Activated CD4-positive, alpha-beta T cell treated with anti-CD3 and anti-CD28 coated beads, Interleukin-2, amount 10 ng/mL, durations not matched to agents 7 days and 5 days (primary cell): ENCODE results near the gene NAT16. TPM values are rescaled to one million over a fixed set of nuclear protein-coding genes. Genes with fewer than 3 reads are reported as not detected.
A peak's percentile ranks its signal among the peaks of the same experiment; 100 is the strongest.
"Not testable (repeated sequence)": the region's sequence is repeated elsewhere in the genome, so short reads cannot be mapped to it uniquely, and the experiment has no call there.

Experiments used
- CTCF ChIA-PET: fragments of 350-600 bp; sonication (Branson Sonifier 250); formaldehyde crosslinking; loops from one replicate; lab custom pipeline; 2021; ENCODE audit warnings: antibody characterized with exemption; lab: Charles Lee
- POLR2A ChIA-PET: fragments of 350-600 bp; sonication (Branson Sonifier 250); formaldehyde crosslinking; loops from one replicate; lab custom pipeline; 2021; ENCODE audit warnings: antibody characterized with exemption; lab: Charles Lee
- DNase-seq: peaks from one replicate; pipeline ENCODE4 v3.0.0-alpha.2; 2020
- H3K27ac Mint-ChIP-seq: one replicate; pipeline ENCODE4 v1.8.0; 2021; ENCODE audit warnings: mild to moderate bottlenecking, moderate library complexity, mixed read lengths
- H3K27me3 Mint-ChIP-seq: one replicate; pipeline ENCODE4 v1.8.0; 2021; ENCODE audit warnings: mixed read lengths
- H3K36me3 Mint-ChIP-seq: one replicate; pipeline ENCODE4 v1.8.0; 2021; ENCODE audit warnings: low read depth, mixed read lengths
- H3K4me1 Mint-ChIP-seq: one replicate; pipeline ENCODE4 v1.8.0; 2021; ENCODE audit warnings: mixed read lengths
- H3K4me3 Mint-ChIP-seq: one replicate; pipeline ENCODE4 v1.8.0; 2021; ENCODE audit warnings: mild to moderate bottlenecking, moderate library complexity, mixed read lengths
- H3K9me3 Mint-ChIP-seq: one replicate; pipeline ENCODE4 v1.8.0; 2021; ENCODE audit warnings: mixed read lengths
- total RNA-seq, 2 experiments: library from RNA; stranded (reverse); gene quantifications; one replicate each; pipeline ENCODE4 v1.2.3, GENCODE V29; 2021

NAT16 gene
- total RNA-seq, 2 experiments from 2014 or later: not detected

DNA sequence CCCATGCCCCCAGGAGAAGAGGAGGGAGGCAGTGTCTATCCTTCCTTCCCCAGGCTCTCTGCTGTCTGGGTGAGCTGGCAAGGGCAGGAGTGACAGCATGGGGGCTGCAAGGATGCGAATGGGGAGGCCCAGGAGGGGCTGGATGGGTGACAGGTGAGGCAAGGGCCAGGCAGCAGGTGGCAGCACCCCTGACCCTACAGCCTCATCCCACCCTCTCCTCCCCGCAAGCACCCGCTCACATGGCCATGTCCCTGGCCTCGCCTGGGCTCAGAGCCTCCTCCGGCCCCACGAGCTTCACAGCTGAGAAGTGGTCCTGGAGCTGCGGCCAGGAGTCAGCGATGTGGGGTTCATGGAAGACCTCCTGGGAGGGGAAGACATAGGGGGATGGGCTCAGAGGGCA is 31.9 kb upstream of the NAT16 start:
- H3K9me3 Mint-ChIP-seq: no peaks in the 10 kb centered on the region
- H3K36me3 Mint-ChIP-seq: peaks cover 14% of the 10 kb centered on the region
- H3K27me3 Mint-ChIP-seq: no peaks in the 10 kb centered on the region
- ChIA-PET CTCF (no interaction called here), POLR2A (no interaction called here)
- peaks cover 13% of the 10 kb centered on the region for H3K4me1 Mint-ChIP-seq
- DNase-seq: no peak
- H3K4me3 Mint-ChIP-seq: no peak overlapping the region
- no peak overlapping the region for H3K27ac Mint-ChIP-seq

GRCh38 chr7:101211501-101211900 is 31.4 kb upstream of the NAT16 start:
- DNase-seq: no peak
- H3K4me3 Mint-ChIP-seq: no peak overlapping the region
- peaks cover 12% of the 10 kb centered on the region for H3K36me3 Mint-ChIP-seq
- no peaks in the 10 kb centered on the region for H3K27me3 Mint-ChIP-seq
- peaks cover 10% of the 10 kb centered on the region for H3K4me1 Mint-ChIP-seq
- H3K9me3 Mint-ChIP-seq: no peaks in the 10 kb centered on the region
- CTCF ChIA-PET: no interaction called here
- POLR2A ChIA-PET: no interaction called here
- no peak overlapping the region for H3K27ac Mint-ChIP-seq

GRCh38 chr7:101210143-101210542 is 30.1 kb upstream of the NAT16 start:
- ChIA-PET POLR2A (no interaction called here), CTCF (no interaction called here)
- Mint-ChIP-seq H3K4me3 (no peak overlapping the region), H3K36me3 (peaks cover 10% of the 10 kb centered on the region), H3K27me3 (no peaks in the 10 kb centered on the region), H3K9me3 (no peaks in the 10 kb centered on the region), H3K27ac (no peak overlapping the region), H3K4me1 (no peaks in the 10 kb centered on the region)
- DNase-seq: no peak

DNA sequence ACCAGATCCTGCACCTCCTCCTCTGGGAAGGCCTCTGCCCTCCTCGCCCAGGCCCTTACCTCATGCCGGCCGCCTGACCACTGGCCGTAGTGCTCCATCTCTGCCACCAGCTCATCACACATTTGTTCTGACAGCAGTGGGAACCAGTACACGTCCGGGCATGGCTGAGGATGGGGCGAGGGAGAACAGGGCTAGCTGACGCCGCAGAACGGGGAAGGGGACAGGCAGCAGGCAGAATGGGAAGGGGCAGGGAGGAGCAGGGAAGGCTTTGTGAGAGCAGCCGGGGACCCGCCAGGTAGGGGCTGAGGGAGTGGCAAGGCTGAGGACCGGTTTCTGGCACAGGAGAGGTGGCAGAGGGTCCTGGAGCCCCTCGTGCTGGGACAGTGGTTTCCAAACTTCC is 28.7 kb upstream of the NAT16 start:
- Mint-ChIP-seq H3K36me3 (peaks cover 10% of the 10 kb centered on the region), H3K27ac (no peak overlapping the region)
- POLR2A ChIA-PET: no interaction called here

DNA sequence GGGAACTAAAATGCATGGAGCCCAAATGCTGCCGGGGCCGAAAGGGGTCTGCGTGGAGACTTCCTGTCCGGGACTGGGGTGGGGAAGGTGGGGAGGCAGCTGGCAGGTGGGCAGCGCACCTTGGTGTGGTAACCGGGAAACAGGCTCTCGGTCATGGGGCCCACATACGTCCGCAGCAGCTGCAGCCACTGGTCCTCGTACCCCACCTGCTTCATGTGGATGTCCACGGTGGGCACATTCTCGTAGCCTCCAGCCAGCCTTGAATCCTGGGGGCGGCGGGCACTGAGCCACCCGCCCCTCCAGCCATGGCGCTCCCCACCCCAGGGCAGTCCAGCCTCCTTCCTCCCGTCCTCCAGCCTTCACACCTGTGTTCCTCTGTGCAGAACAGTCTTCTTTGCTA is 27.4 kb upstream of the NAT16 start:
- POLR2A ChIA-PET: no interaction called here

More for the DNA sequence above, 28.7 kb upstream of the NAT16 start:
- Mint-ChIP-seq H3K4me3 (no peak overlapping the region), H3K4me1 (peaks cover 3% of the 10 kb centered on the region), H3K27me3 (peaks cover under 1% of the 10 kb centered on the region), H3K9me3 (no peaks in the 10 kb centered on the region)
- no peak for DNase-seq
- CTCF ChIA-PET: interaction anchor here (0.6 kb wide), 3 partner anchors 65 to 1004 kb away, joined by 3 to 4 read pairs (median 4); no protein-coding TSS in a partner anchor

DNA sequence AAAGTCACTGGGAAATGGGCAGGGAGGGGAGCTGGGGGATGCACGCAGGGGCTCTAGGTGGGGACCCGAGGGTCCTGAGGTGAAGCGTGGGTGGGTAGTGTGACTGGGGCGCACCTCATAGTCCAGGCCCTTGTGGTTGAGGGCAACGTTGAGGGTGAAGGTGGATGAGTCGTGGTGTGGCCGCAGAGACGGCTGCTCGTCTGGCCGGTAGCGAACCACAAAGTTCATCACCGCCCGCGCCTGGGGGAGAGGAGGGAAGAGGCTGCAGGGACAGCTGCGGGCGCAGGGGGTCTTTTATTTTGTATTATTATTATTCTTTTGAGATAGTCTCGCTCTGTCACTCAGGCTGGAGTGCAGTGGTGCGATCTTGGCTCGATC is 26.6 kb upstream of the NAT16 start:
- DNase-seq: no peak
- Mint-ChIP-seq H3K4me1 (peaks cover 3% of the 10 kb centered on the region), H3K27me3 (peaks cover 17% of the 10 kb centered on the region), H3K4me3 (no peak overlapping the region), H3K9me3 (no peaks in the 10 kb centered on the region), H3K27ac (no peak overlapping the region), H3K36me3 (peaks cover 10% of the 10 kb centered on the region)
- POLR2A ChIA-PET: no interaction called here
- CTCF ChIA-PET: interaction anchor here (0.9 to 3.8 kb wide), 2 partner anchors 11 to 14 kb away, joined by 3 to 16 read pairs; partner anchors contain the start of genes PLOD3 and ZNHIT1

More for the DNA sequence above, 27.4 kb upstream of the NAT16 start:
- H3K4me3 Mint-ChIP-seq: no peak overlapping the region
- H3K4me1 Mint-ChIP-seq: peaks cover 3% of the 10 kb centered on the region
- CTCF ChIA-PET: interaction anchor here (0.9 to 3.8 kb wide), 3 partner anchors 10 to 75 kb away, joined by 3 to 16 read pairs (median 3); partner anchors contain the start of genes PLOD3 and ZNHIT1
- no peak overlapping the region for H3K27ac Mint-ChIP-seq
- H3K27me3 Mint-ChIP-seq: peaks cover 11% of the 10 kb centered on the region
- peaks cover 10% of the 10 kb centered on the region for H3K36me3 Mint-ChIP-seq
- no peak for DNase-seq
- H3K9me3 Mint-ChIP-seq: no peaks in the 10 kb centered on the region

GRCh38 chr7:101205901-101206664 is 26.0 kb upstream of the NAT16 start:
- Mint-ChIP-seq H3K4me3 (no peak overlapping the region), H3K36me3 (peaks cover 10% of the 10 kb centered on the region), H3K4me1 (peaks cover 5% of the 10 kb centered on the region), H3K9me3 (no peaks in the 10 kb centered on the region), H3K27me3 (peaks cover 22% of the 10 kb centered on the region), H3K27ac (no peak overlapping the region)
- POLR2A ChIA-PET: no interaction called here
- CTCF ChIA-PET: interaction anchor here (0.9 to 3.8 kb wide), 3 partner anchors 12 to 38 kb away, joined by 3 to 16 read pairs (median 4); partner anchors contain the start of genes PLOD3 and ZNHIT1
- DNase-seq: no peak

DNA sequence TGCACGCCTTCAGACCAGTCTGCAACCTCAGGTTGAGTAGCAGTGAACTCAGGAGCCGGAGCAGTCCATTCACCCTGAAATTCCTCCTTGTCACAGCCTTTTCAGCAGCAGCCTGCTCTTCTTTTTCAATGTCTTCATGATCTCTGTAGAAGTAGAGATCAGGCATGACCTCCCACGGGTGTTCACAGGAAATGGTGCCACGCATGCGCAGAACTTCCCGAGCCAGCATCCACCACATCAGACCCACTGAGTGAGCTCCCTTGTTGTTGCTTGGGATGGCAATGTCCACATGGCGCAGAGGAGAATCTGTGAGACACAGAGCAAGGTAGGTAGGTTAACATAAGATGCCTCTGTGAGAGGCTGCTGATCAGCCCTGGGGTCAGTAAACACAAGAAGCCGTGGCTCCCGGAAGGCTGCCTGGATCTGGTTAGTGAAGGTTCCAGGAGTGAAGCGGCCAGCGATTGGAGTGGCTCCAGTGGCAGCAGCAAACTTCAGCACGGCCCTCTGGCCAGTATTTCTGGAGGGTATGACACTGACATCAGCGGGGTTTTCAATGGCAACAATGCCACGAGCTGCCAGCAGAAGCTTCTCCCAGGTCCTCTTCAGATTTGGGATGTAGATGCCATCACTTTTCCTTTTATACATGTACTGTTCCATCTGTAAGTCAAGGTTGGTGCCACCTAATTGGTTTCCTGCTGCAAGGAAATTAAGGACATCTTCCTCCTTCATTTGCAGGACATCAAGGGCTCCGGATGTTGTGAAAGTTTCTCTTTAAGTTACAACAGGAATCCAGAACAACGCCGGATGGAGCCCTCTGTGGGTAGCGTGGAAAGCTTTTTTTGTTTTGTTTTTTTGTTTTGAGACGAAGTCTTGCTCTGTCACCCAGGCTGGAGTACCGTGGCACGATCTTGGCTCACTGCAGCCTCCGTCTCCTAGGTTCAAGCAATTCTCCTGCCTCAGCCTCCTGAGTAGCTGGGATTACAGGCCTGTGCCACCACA is 23.9 kb upstream of the NAT16 start:
- H3K4me3 Mint-ChIP-seq: peak overlapping the region; percentile 1
- CTCF ChIA-PET: interaction anchor here (0.9 to 3.4 kb wide), 3 partner anchors 11 to 41 kb away, joined by 3 to 14 read pairs (median 3); no protein-coding TSS in a partner anchor
- H3K36me3 Mint-ChIP-seq, H3K9me3 Mint-ChIP-seq, POLR2A ChIA-PET: not testable (repeated sequence)
- peaks cover 11% of the 10 kb centered on the region for H3K4me1 Mint-ChIP-seq
- H3K27me3 Mint-ChIP-seq: peaks cover 32% of the 10 kb centered on the region
- DNase-seq: peak; percentile 14
- peak overlapping the region; percentile 58 for H3K27ac Mint-ChIP-seq

- DNase-seq: no peak
- Mint-ChIP-seq H3K27ac (no peak overlapping the region), H3K27me3 (peaks cover 34% of the 10 kb centered on the region), H3K4me1 (peaks cover 11% of the 10 kb centered on the region), H3K36me3 (peaks cover 2% of the 10 kb centered on the region), H3K4me3 (no peak overlapping the region), H3K9me3 (no peaks in the 10 kb centered on the region)
- CTCF ChIA-PET: interaction anchor here (3.4 kb wide), 1 partner anchor 10 kb away, joined by 14 read pairs; no protein-coding TSS in a partner anchor
- POLR2A ChIA-PET: no interaction called here
Measured at GRCh38 chr7:101202603-101202918, 22.5 kb upstream of the NAT16 start.

DNA sequence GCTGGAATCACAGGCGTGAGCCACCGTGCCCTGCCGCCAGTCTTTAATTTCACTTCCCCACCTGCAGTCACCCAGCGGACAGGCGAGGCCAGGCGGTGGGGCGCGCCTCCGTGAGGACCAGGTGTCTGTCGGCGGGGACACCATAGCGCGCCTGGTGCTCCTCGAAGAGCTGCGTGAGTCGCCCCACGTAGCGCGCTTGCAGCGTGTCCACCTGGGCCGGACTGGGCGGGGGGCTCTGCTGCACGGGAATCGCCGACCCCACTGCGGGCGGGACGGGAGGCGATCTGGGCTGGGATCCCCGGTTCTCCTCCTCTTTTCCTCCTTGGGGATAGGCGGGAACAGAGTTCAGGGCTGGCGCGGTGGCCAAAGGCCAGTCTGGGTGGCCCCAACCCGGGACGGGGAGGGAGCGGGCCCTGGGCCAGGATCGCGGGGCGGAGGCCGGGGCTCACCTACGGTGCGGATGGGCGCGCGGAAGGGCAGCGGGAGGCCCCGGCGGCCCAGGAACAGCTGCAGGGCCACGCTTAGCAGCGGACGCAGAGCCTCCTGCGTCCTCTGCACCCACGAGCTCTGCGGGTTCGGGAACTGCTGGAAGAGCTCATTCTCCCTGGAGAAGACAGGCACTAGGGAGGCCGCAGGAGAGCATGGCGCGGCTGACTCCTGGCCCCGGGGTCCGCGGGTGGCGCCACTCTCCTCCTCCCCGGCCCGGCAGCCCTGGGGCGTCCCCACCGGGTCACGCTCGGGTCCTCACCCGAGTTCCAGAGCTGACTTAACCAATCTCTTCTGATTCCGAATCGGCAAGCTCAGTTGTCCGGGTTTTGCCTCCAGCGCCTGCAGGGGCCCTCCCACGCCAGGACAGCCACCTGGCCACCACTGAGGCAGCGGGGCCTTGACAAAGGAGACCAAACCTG is 21.9 kb upstream of the NAT16 start:
- DNase-seq: no peak
- POLR2A ChIA-PET: no interaction called here
- Mint-ChIP-seq H3K36me3 (peaks cover 2% of the 10 kb centered on the region), H3K27ac (no peak overlapping the region), H3K9me3 (no peaks in the 10 kb centered on the region), H3K4me3 (no peak overlapping the region), H3K4me1 (peaks cover 11% of the 10 kb centered on the region), H3K27me3 (peaks cover 34% of the 10 kb centered on the region)
- CTCF ChIA-PET: interaction anchor here (0.7 to 3.4 kb wide), 2 partner anchors 10 to 58 kb away, joined by 4 to 14 read pairs; no protein-coding TSS in a partner anchor

- POLR2A ChIA-PET: no interaction called here
- Mint-ChIP-seq H3K4me3 (no peak within 1 kb of the TSS), H3K27ac (peak within 1 kb of the TSS; percentile 36)
Measured at GRCh38 chr7:101200862-101201599, 20.9 kb upstream of the NAT16 start, which contains the start of gene MOGAT3. Gene MOGAT3 (minus strand): TSS chr7:101201036. CDS start chr7:101200854, 182 bp downstream.

More at GRCh38 chr7:101200862-101201599, 20.9 kb upstream of the NAT16 start, which contains the start of gene MOGAT3:
- CTCF ChIA-PET: interaction anchor here (0.6 to 1.5 kb wide), 5 partner anchors 9 to 83 kb away, joined by 3 to 7 read pairs (median 4); partner anchors contain the start of gene FIS1
- Mint-ChIP-seq H3K36me3 (no peaks in the 10 kb centered on the region), H3K4me1 (peaks cover 11% of the 10 kb centered on the region), H3K27me3 (peaks cover 34% of the 10 kb centered on the region), H3K9me3 (no peaks in the 10 kb centered on the region)
- DNase-seq: no peak
